ENCODE data around the gene INPP5F.
A peak's percentile ranks its signal among the peaks of the same experiment; 100 is the strongest.
"Not testable (repeated sequence)": the region's sequence is repeated elsewhere in the genome, so short reads cannot be mapped to it uniquely, and the experiment has no call there.

The INPP5F gene

DNA sequence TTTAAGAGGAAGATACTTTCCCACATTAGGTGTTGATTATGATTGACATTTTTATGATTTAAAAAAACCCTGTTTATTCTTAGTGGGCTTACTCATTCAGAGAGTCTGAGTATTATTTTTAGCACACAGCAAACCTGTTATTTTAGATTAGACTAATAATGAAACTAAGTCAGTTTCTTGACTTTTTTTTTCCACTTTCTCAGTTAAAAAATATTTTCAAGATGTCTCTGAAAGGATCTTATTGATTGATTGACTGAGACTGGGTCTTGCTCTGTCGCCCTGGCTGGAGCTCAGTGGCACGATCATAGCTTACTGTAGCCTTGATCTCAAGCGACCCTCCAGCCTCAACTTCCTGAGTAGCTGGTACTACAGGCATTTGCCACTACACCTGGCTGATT is 20.4 kb upstream of the INPP5F start:
- Histone ChIP-seq H3K27ac (ENCODE audit: insufficient read depth in 1 of 2, low read depth in 1 of 2, low read length in 2 of 2, poor library complexity in 1 of 2, severe bottlenecking in 2 of 2) (no peak overlapping the region), H3K27me3 (replicated peaks in 2 of 5; ENCODE audit: control insufficient read depth in 4 of 5, insufficient read depth in 5 of 5, low read length in 4 of 5) (no peaks in the 10 kb centered on the region), H3K4me1 (ENCODE audit: control extremely low read depth in 1 of 4, control insufficient read depth in 4 of 4, insufficient read depth in 4 of 4, low read length in 3 of 4) (peaks cover 0 to 4% (median 0%) of the 10 kb centered on the region in 4 experiments), H3K9me3 (ENCODE audit: control extremely low read depth in 1 of 5, control insufficient read depth in 4 of 5, insufficient read depth in 2 of 5, low read depth in 1 of 5, low read length in 4 of 5) (peaks cover 0 to 10% (median 4%) of the 10 kb centered on the region in 5 experiments), H3K4me3 (ENCODE audit: control insufficient read depth in 1 of 7, extremely low read depth in 1 of 7, insufficient read depth in 4 of 7, low read depth in 2 of 7, low read length in 6 of 7) (no peak overlapping the region), H3K36me3 (ENCODE audit: control insufficient read depth in 4 of 4, insufficient read depth in 4 of 4, low read length in 3 of 4) (no peaks in the 10 kb centered on the region)
- POLR2A ChIA-PET, result interaction anchor here (0.6 kb wide), 1 partner anchor 24 kb away, joined by 4 read pairs; no protein-coding TSS in a partner anchor
- WGBS (ENCODE audit: insufficient coverage), result no CpG with 5 or more reads among the region's 3 CpGs
- DNase-seq, result no peak
- CTCF ChIA-PET, result interaction anchor here (1.1 to 1.3 kb wide), 2 partner anchors 16 to 22 kb away, joined by 3 read pairs; no protein-coding TSS in a partner anchor

GRCh38 chr10:119706521-119707278 is 19.1 kb upstream of the INPP5F start:
- DNase-seq, result peak in 1 of 3 donors; percentile 25
- 66% methylated on average over 4 of the region's 7 CpGs for WGBS (ENCODE audit: insufficient coverage)
- POLR2A ChIA-PET, result interaction anchor here (0.6 kb wide), 2 partner anchors 9 to 40 kb away, joined by 3 to 4 read pairs; no protein-coding TSS in a partner anchor
- Histone ChIP-seq H3K36me3 (ENCODE audit: control insufficient read depth in 4 of 4, insufficient read depth in 4 of 4, low read length in 3 of 4) (no peaks in the 10 kb centered on the region), H3K9me3 (ENCODE audit: control extremely low read depth in 1 of 5, control insufficient read depth in 4 of 5, insufficient read depth in 2 of 5, low read depth in 1 of 5, low read length in 4 of 5) (peaks cover 0 to 13% (median 4%) of the 10 kb centered on the region in 5 experiments), H3K27ac (ENCODE audit: insufficient read depth in 1 of 2, low read depth in 1 of 2, low read length in 2 of 2, poor library complexity in 1 of 2, severe bottlenecking in 2 of 2) (no peak overlapping the region), H3K4me1 (ENCODE audit: control extremely low read depth in 1 of 4, control insufficient read depth in 4 of 4, insufficient read depth in 4 of 4, low read length in 3 of 4) (no peaks in the 10 kb centered on the region), H3K27me3 (replicated peaks in 2 of 5; ENCODE audit: control insufficient read depth in 4 of 5, insufficient read depth in 5 of 5, low read length in 4 of 5) (no peaks in the 10 kb centered on the region), H3K4me3 (ENCODE audit: control insufficient read depth in 1 of 7, extremely low read depth in 1 of 7, insufficient read depth in 4 of 7, low read depth in 2 of 7, low read length in 6 of 7) (no peak overlapping the region)
- CTCF ChIA-PET, result interaction anchor here (0.9 kb wide), 1 partner anchor 12 kb away, joined by 3 read pairs; no protein-coding TSS in a partner anchor

DNA sequence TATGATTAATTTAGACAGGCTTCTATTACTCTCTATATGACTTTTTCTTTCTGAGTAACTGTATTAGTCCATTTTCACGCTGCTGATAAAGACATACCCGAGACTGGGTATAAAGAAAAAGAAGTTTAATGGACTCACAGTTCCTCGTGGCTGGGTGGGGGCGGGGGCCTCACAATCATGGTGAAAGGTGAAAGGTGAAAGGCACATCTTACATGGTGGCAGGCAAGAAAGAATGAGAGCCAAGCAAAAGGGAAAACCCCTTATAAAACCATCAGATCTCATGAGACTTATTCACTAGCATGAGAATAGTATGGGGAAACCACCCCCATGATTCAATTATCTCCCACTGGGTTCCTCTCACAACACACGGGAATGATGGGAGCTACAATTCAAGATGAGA is 18.5 kb upstream of the INPP5F start:
- H3K9me3 ChIP-seq (ENCODE audit: control extremely low read depth in 1 of 5, control insufficient read depth in 4 of 5, insufficient read depth in 2 of 5, low read depth in 1 of 5, low read length in 4 of 5), result peaks cover 0 to 13% (median 4%) of the 10 kb centered on the region in 5 experiments
- not testable (repeated sequence) for H3K27me3 ChIP-seq (replicated peaks in 2 of 5; ENCODE audit: control insufficient read depth in 4 of 5, insufficient read depth in 5 of 5, low read length in 4 of 5); H3K4me3 ChIP-seq (ENCODE audit: control insufficient read depth in 1 of 7, extremely low read depth in 1 of 7, insufficient read depth in 4 of 7, low read depth in 2 of 7, low read length in 6 of 7); H3K27ac ChIP-seq (ENCODE audit: insufficient read depth in 1 of 2, low read depth in 1 of 2, low read length in 2 of 2, poor library complexity in 1 of 2, severe bottlenecking in 2 of 2); H3K36me3 ChIP-seq (ENCODE audit: control insufficient read depth in 4 of 4, insufficient read depth in 4 of 4, low read length in 3 of 4); DNase-seq; H3K4me1 ChIP-seq (ENCODE audit: control extremely low read depth in 1 of 4, control insufficient read depth in 4 of 4, insufficient read depth in 4 of 4, low read length in 3 of 4)
- CTCF ChIA-PET, result interaction anchor here (1.2 kb wide), 1 partner anchor 11 kb away, joined by 3 read pairs; no protein-coding TSS in a partner anchor
- POLR2A ChIA-PET, result interaction anchor here (0.6 kb wide), 1 partner anchor 39 kb away, joined by 4 read pairs; no protein-coding TSS in a partner anchor
- 100% methylated on average over 2 of the region's 5 CpGs for WGBS (ENCODE audit: insufficient coverage)

GRCh38 chr10:119710935-119711334 is 14.9 kb upstream of the INPP5F start:
- H3K4me1 ChIP-seq (ENCODE audit: control extremely low read depth in 1 of 4, control insufficient read depth in 4 of 4, insufficient read depth in 4 of 4, low read length in 3 of 4); H3K27me3 ChIP-seq (replicated peaks in 2 of 5; ENCODE audit: control insufficient read depth in 4 of 5, insufficient read depth in 5 of 5, low read length in 4 of 5); H3K4me3 ChIP-seq (ENCODE audit: control insufficient read depth in 1 of 7, extremely low read depth in 1 of 7, insufficient read depth in 4 of 7, low read depth in 2 of 7, low read length in 6 of 7); H3K36me3 ChIP-seq (ENCODE audit: control insufficient read depth in 4 of 4, insufficient read depth in 4 of 4, low read length in 3 of 4); H3K27ac ChIP-seq (ENCODE audit: insufficient read depth in 1 of 2, low read depth in 1 of 2, low read length in 2 of 2, poor library complexity in 1 of 2, severe bottlenecking in 2 of 2); POLR2A ChIA-PET; DNase-seq: not testable (repeated sequence)
- CTCF ChIA-PET, result interaction anchor here (0.6 kb wide), 1 partner anchor 58 kb away, joined by 3 read pairs; no protein-coding TSS in a partner anchor
- no CpG with 5 or more reads among the region's 1 CpG for WGBS (ENCODE audit: insufficient coverage)
- peaks cover 0 to 13% (median 4%) of the 10 kb centered on the region in 5 experiments for H3K9me3 ChIP-seq (ENCODE audit: control extremely low read depth in 1 of 5, control insufficient read depth in 4 of 5, insufficient read depth in 2 of 5, low read depth in 1 of 5, low read length in 4 of 5)

GRCh38 chr10:119713744-119714483 is 11.9 kb upstream of the INPP5F start:
- H3K4me3 ChIP-seq (ENCODE audit: control insufficient read depth in 1 of 7, extremely low read depth in 1 of 7, insufficient read depth in 4 of 7, low read depth in 2 of 7, low read length in 6 of 7), result no peak overlapping the region
- POLR2A ChIA-PET, result interaction anchor here (0.6 kb wide), 1 partner anchor 506 kb away, joined by 3 read pairs; no protein-coding TSS in a partner anchor

GRCh38 chr10:119714484-119714816 is 11.4 kb upstream of the INPP5F start:
- no peaks in the 10 kb centered on the region for H3K27me3 ChIP-seq (replicated peaks in 2 of 5; ENCODE audit: control insufficient read depth in 4 of 5, insufficient read depth in 5 of 5, low read length in 4 of 5)
- no peak overlapping the region for H3K27ac ChIP-seq (ENCODE audit: insufficient read depth in 1 of 2, low read depth in 1 of 2, low read length in 2 of 2, poor library complexity in 1 of 2, severe bottlenecking in 2 of 2)
- DNase-seq, result no peak
- no peak overlapping the region for H3K4me3 ChIP-seq (ENCODE audit: control insufficient read depth in 1 of 7, extremely low read depth in 1 of 7, insufficient read depth in 4 of 7, low read depth in 2 of 7, low read length in 6 of 7)
- H3K4me1 ChIP-seq (ENCODE audit: control extremely low read depth in 1 of 4, control insufficient read depth in 4 of 4, insufficient read depth in 4 of 4, low read length in 3 of 4), result no peaks in the 10 kb centered on the region
- no CpG with 5 or more reads among the region's 2 CpGs for whole genome bisulfite sequencing (ENCODE audit: insufficient coverage)
- no peaks in the 10 kb centered on the region for H3K36me3 ChIP-seq (ENCODE audit: control insufficient read depth in 4 of 4, insufficient read depth in 4 of 4, low read length in 3 of 4)
- ChIA-PET POLR2A (no interaction called here), CTCF (interaction anchor here (1.2 to 1.4 kb wide), 2 partner anchors 10 to 27 kb away, joined by 3 to 4 read pairs; no protein-coding TSS in a partner anchor)
- H3K9me3 ChIP-seq (ENCODE audit: control extremely low read depth in 1 of 5, control insufficient read depth in 4 of 5, insufficient read depth in 2 of 5, low read depth in 1 of 5, low read length in 4 of 5), result peaks cover 0 to 4% (median 0%) of the 10 kb centered on the region in 5 experiments

More at GRCh38 chr10:119713744-119714483, 11.9 kb upstream of the INPP5F start:
- CTCF ChIA-PET, result interaction anchor here (0.8 to 1.4 kb wide), 3 partner anchors 10 to 27 kb away, joined by 3 to 4 read pairs (median 4); no protein-coding TSS in a partner anchor
- H3K36me3 ChIP-seq (ENCODE audit: control insufficient read depth in 4 of 4, insufficient read depth in 4 of 4, low read length in 3 of 4), result no peaks in the 10 kb centered on the region
- 97% methylated on average over 7 of the region's 7 CpGs for WGBS (ENCODE audit: insufficient coverage)
- no peak overlapping the region for H3K27ac ChIP-seq (ENCODE audit: insufficient read depth in 1 of 2, low read depth in 1 of 2, low read length in 2 of 2, poor library complexity in 1 of 2, severe bottlenecking in 2 of 2)
- H3K4me1 ChIP-seq (ENCODE audit: control extremely low read depth in 1 of 4, control insufficient read depth in 4 of 4, insufficient read depth in 4 of 4, low read length in 3 of 4), result no peaks in the 10 kb centered on the region
- H3K9me3 ChIP-seq (ENCODE audit: control extremely low read depth in 1 of 5, control insufficient read depth in 4 of 5, insufficient read depth in 2 of 5, low read depth in 1 of 5, low read length in 4 of 5), result peaks cover 0 to 4% (median 0%) of the 10 kb centered on the region in 5 experiments
- H3K27me3 ChIP-seq (replicated peaks in 2 of 5; ENCODE audit: control insufficient read depth in 4 of 5, insufficient read depth in 5 of 5, low read length in 4 of 5), result no peaks in the 10 kb centered on the region
- DNase-seq, result no peak

Measured in common myeloid progenitor, CD34-positive (primary cell).